ELF-1 (cell line): ENCODE data around the gene CROCC2.

Source experiments
- DNase-seq: peaks from one replicate; pipeline ENCODE4 v3.0.0-alpha.2; 2016; ENCODE audit warnings: low read depth, low spot score

Gene CROCC2

DNA sequence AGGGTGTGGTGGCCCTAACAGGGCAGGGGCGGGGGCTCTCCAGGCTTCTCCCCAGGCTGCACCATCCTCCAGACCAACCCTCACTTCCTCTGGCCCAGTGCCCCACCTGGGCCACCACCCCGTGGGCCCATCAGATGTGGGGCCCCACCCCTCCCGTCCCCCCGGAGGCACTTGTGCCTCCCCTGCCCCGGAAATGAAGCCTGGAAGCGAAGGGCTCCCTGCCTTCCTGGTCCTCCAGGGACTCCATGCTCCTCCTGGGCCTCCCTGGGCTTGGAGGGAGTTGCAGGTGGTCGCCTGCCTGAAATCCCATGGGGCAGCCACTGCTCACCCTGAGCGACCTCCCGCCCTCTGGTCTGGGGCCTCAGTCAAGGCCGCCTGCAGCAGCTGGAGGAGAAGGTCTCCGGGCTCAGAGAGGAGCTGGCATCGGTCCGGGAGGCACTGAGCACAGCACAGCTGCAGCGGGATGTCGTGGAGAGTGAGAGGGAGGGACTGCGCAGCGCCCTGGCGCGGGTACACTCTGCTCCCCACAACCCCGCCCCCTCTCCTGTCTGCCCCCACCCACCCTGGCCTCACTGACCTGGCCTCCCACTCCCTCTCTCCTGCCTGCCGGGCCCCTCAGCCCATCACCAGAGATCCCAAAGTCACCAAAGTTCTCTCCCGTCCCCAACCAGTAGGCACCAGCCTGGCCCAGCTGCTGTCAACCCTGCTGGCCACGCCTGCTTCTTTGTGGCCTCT, 28.0 kb downstream of the CROCC2 start:
- peak; percentile 0 for DNase-seq

DNA sequence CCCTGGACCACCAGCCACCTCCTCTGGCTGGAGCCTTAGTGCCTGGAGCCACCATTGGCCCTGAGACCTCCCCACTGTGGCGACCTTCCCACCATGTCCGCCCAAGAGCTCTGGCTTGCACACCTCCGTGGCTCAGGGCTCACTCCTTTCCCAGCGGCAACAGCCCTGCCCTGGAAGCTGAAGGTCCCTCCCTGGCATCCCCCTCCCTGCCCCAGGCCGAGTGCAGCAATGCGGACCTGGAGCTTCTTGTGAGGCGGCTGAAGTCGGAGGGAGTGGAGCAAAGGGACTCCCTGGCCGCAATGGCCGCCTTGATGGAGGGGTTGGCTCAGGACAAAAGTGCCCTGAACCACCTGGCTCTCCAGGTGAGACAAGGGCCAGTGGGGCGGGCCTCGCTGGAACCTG, 28.6 kb downstream of the CROCC2 start:
- peak; percentile 1 for DNase-seq

DNA sequence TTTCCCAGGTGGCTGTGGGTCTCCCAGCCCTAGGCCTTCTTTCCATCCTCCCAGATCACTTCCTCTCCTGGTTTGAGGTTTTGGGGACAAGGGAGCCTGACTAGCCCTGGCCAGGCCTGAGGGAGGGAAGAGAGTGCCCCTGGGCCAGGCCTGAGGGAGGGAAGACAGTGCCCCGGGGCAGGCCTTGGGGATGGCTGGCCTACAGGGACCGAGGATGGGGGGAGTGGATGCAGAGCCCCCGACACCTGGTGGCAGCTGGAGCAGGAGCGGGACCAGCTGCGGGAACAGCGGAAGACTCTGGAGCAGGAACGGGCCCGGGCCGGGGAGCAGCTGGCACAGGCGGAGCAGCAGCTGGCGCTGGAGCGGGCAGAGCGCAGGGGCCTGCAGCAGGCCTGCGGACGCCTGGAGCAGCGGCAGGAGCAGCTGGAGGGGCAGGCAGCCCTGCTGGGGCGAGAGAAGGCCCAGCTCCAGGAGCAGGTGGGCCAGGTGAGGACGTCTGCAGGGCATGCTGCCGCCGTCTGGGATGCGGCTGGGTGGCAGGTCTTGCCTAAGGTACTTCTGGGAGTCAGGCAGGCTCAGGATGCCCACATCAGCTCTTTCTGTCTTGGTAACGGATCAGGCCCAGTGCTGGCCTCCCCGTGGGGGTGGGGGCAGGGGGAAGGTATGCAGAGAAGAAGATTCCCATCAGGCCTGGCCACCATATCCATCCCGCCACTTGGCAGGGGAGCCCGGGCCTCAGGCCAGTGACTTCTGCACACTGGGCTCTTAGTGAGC, 29.2 kb downstream of the CROCC2 start:
- peak; percentile 1 for DNase-seq

DNA sequence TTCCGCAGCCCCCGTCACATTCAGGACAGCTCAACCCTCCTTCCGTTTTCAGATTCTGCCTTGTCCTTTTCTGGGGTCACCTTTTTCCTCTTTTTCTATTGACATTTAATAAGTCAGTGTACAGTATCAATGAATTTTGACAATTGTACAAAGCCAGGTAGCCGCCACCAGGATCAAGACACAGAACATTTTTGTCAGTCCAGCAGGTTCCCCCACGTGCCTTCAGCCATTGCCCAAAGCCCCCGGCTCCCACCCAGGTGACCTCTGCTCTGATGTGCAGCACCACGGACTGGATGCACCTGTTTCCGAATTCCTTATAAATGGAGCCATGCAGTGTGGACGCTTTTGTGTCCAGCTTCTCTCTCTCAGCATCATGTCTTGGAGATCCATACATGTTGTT, 30.0 kb downstream of the CROCC2 start:
- DNase-seq = no peak

DNA sequence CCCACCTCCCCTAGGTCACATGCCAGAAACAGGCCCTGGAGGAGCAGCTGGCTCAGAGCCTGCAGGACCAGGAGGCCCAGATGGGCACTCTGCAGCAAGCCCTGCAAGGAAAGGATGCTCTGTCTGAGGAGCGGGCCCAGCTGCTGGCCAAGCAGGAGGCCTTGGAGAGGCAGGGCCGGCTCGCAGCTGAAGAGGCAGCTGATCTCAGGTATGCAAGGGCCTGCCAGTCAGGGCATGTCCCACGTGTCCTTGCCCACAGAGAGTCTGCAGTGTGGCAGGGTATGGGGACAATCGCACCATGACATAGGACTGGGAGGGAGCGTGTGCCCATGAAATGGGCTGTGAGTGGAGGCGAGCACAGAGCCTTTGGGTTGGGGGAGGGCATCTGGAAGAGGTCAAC, 39.9 kb downstream of the CROCC2 start:
- DNase-seq = peak; percentile 0

DNA sequence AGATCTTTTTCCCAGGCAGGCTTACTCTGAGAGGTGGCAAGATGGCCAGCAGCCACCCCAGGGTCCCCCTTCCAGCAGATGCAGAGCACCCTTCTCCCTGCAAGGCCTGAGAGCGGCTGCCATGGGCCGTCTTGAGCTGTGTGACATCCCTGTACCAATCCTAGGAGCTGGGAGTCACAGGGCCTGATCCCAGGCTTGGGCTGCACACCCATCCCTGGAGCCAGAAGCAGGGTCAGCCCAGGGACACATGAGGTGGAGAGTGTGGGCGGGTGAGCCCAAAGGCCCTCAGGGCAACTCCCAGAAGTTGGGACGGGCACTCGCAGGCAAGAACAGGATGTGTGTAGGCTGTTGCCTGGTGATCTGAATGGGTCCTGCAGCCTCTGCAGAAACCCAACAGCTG, 40.5 kb downstream of the CROCC2 start:
- peak; percentile 10 for DNase-seq

DNA sequence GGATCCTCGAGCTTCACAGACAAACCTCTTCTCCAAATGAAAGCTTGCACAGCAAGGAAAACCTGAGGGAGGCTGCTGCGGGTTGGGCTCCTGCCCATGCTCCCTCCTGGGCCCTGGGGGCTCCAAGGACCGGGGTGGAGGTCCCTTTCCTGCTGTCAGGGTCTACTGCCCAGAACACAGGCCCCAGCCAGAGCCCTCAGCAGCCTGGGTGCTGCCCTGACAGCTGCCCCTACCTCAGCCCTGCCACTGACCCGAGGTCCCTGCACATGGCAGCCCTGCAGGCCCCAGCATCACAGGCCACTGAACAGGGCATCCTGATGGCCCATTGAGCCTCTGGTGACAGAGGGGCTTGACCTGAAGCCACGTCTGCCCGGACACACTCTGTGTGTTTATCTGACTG, 41.0 kb downstream of the CROCC2 start:
- DNase-seq = peak; percentile 0

DNA sequence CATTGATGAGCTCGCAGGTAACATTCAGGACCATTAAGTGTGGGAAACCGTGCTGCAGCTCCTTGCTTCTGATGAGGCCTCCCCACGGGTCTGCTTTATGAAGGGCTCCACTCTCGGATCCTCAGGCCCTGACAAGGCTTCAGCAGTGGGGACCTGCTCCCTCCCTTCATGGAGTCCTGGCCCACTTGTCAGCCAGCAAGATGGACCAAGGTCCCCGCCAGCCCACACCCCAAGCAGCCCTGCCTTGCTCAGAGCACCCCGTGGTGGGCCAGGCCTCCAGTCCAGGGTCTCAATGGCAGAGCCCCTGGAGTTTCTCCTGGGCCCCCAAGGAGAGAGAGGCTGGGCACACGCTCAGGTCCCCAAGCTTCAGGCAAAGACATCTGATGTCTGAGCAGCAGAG, 41.5 kb downstream of the CROCC2 start:
- peak; percentile 0 for DNase-seq

DNA sequence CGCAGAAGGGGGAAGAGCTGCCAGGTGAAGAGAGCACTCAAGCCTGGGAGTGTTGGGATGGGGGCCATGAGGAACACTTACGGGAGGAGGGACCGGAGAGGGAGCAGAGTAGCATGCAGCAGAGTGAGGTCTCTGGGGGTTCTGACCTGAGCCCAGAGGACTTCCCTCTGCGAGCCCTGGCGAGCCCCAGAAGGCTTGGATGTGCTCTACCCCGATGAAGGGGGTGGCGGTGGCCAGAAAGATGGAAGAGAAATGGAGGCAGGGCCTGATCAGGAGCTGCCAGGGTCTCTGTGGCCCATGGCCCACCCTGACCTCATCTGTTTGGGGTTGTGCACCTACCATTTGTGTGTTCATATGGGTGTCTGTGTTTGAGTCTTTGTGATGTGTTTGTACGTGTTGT, 42.0 kb downstream of the CROCC2 start:
- DNase-seq = no peak

DNA sequence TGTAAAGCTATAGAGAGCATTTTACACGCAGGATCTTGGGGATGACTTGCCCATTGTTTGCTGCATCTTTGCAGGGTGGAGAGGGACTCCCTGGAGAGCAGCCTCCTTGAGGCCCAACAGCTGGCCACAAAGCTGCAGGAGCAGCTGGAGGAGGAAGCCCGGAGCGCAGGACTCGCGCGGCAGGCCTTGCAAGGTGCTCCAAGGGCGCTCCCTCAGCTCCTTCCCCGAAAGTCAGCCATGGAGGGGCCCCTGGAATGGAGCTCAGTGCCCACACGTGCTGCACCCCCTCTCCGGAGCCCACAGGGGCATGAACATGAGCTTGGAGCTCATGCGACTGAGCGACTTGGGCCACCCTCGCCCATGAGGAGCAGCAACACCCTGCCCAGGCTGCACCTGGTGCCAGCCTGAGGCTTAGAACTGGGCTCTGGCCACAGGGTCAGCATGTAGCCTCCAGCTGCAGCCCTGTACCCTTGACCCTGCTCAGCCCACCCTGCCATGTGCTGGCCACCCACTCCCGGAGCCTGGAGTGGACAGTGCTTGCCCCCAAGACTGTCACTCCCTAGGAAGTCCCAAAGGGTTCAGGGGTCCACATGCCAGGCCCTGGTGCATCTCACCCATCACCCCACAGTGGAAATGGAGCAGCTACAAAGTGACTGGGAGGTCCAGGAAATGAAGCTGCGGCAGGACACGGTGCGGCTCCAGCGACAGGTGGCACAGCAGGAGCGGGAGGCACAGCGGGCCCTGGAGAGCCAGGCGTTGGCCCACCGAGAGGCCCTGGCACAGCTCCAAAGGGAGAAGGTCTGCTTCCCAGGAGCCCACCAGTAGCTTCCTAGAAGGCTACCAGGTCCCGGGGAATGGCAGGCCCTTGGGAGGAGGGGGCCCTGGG, 43.0 kb downstream of the CROCC2 start:
- peak; percentile 0 for DNase-seq

DNA sequence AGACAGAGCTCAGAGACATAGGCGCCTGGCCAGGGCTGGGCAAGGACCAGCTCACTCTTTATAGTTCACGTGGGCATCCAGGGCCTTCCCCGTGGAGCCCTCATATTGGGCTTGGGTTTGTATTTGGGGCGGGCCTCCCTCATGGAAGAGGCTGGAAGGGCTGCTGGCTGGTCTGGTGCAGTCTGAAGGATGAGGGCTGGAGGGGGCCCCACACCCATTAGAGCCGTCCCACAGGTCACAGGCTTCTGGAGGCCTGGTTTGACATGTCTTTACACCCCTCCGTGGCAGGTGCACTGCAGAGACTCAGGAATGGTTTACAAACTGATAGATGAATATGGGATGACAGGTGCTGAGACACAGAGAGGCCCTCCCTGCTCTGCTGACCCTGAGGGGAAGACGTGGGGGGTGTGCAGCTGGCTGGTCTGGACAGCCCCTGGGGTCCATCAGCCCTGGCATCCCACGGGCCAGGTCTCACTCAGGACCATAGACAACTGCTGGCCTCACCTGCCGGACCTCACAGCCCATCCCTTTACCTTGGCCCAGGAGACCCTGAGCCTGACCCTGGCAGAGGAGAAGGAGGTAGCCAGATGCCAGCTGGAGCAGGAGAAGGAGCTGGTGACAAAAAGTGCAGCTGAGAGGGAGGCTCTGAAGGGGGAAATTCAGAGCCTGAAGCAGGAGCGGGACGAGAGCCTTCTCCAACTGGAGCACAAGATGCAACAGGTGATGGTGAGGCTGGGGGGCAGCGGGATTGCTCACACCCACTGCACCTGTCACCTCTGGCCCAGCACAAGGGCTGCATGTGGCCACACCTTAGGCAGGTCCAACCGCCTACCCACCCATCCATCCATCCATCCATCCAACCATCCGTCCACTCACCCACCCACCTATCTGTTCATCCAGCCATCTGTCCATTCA, 43.9 kb downstream of the CROCC2 start:
- no peak for DNase-seq

DNA sequence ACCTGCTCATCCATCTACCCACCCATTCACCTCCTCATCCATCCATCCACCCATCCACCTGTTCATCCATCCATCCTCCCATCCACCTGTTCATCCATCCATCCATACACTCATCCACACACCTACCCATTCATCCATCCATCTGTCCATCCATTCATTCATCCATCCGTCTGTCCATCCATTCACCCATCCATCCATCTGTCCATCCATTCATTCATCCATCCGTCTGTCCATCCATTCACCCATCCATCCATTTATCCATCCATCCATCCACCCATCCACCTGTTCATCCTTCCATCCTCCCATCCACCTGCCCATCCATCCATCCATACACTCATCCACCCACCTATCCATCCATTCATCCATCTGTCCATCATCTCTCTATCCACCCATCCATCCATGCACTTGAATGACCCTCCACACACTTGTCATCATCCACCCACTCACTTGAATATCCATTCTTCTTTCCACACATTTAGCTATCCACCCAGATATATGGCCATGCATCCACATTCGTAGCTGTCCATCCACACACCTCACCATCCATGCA, 45.0 kb downstream of the CROCC2 start:
- DNase-seq = no peak

DNA sequence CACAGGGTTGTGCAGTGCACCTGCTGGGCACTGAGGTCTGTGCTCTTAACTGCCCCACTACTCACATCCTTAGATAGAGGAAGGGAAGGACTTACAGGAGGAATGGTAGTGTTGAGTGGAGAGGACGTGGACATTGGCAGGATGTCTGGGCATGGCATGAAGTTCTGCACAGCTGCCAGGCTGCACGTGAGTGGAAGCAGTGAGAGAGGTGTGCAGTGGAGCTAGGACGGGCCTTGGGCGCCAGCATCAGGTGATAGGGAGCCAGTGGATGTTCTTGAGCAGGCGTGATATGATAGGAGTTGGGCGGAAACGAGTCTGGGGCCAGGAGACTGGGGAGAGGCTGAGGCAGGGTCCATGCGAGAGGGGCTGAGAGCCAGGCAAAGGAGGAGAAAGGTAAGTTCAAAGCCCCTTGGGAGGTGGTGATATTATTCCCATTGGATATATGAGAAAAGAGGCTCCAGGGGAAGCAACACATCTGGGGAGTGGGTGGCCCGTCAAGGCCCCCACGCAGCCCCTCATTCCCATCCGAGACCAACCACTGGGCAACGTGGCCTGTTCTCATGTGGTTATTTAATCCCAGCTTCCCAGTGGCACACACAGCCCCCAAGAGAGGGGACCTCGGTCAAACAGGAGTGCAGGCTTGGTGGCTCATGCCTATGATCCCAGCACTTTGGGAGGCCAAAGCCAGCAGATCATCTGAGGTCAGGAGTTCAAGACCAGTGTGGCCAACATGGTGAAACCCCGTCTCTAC, 46.5 kb downstream of the CROCC2 start:
- DNase-seq = no peak

DNA sequence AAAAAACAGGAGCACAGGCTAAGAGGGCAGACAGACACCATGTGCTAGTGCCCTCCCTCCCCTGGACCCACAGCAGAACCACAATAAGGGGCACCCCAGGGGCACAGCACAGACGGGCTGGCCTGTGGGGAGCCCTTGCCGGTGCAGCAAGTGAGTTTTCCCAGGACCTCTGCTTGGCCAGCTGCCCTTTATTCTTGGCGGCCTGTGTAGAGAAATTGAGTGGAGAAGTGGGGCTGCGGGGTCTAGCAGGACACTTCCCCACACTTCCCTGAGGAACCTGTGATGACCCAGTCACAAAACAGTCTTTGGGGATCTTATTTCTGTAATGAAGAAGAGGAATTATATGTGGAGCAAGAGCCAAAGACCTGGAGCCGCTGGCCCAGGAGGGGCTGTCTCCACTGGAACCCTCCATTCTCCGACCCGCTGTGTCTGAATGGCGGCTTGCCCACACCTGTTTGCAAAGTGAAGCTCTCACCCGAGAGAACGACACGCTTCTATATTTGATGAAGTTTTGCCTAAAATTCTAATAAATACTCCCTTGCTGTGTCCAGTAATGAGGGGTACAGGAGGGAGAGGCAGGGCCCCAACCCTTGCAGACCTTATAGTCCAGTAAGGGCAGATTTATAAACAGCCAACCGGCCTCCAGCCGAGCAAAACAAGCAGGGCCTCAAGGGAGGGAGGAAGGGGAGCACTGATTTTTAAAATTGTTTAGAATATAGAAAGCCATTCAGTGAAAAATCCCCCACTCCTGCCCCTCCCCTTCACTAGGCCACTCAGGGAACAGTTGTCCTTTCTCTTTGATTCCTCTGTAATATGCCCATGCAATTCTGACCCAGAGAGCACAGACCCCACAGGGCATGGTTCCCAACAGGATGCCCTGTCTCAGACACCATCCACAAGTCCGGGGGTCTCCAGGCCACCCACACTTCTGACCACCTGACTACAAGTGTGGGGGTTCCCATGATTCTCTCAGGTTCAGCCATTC, 47.6 kb downstream of the CROCC2 start:
- no peak for DNase-seq

DNA sequence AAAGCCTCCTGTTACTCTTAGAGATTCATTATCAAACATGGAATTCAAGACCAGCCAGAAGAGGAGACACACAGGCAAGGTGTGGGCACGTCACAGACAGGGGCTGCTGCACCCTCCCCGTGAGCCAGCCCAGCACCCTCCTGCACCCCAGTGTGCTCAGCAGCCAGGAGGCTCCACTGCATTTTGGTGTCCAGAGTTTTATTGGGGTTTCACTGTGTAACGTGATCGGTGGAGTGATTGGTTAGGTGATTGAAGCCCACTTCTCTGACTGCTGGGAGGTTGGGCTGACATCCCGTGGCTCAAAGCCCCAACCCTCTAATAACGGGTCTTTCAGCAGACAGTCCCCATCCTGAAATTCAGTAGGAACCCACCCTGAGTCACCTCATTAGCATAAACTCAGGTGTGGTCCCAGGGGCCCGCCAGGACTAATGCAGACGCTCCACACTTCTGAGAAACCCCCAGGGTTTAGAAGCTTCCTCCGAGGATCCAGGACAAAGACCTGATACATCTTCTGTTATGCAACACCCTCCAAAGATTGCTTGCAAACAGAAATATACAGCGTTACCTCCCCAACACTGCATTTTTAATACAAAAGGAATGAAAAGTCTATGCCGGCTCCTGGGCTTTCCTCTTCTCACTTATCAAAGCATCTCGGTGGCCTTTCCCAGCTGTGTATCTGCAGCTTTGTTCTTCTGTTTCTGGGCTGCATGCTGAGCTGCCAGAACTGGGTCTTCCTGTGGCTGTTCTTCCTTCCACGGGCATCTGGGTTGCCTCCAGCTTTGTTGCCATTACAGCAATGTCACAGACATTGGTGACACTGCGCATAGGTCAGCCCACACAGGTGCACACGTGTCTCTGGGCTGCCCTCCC, 48.5 kb downstream of the CROCC2 start:
- no peak for DNase-seq

DNA sequence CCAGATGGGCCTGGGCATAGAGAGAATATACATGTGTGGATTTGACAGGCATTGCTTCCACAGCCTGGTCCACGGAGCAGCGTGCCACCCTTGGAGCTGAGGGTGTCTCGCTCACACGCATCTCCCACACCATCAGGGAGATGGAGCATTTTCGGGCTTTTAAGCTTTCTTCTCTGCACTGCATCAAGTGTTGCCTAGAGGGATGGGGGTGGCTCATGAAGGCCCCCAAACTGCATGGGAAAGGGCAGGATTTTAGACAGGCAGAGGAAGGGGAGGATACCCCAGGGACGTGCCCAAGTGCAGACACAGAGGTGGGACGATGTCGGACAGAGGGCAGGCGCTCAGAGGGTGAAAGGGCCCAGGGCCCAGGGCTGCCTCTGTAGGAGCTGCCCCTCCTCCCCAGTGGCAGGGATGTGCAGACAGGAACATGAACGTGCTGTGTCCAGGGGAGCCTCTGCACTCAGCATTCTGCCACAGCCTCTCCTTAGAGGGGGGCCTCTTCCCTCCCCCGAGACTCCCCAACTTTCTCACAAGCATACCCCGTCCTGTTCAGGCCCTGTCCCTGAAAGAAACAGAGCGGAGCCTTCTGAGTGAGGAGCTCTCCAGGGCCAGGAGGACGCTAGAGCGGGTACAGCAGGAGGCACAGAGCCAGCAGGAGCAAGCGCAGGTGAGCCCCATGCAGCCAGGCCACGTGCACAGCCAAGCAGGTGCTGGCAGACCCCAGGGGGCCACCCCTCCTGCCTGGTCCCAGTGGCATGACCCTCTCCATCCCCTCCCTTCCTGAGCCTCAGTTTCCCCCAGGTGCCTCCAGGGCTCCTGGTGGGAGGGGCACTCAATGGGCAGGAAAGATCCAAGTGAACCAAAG, 49.4 kb downstream of the CROCC2 start:
- no peak for DNase-seq
